Ovary (tissue), 9 donors: Measurements from ENCODE around the gene ATXN1. TPM values are rescaled to one million over a fixed set of nuclear protein-coding genes. Genes with fewer than 3 reads are reported as not detected.

Experiments used
- DNase-seq, 5 donors: peaks; one replicate each; pipeline ENCODE4 v3.0.0-alpha.2; 2019 to 2020
- H3K27ac ChIP-seq, 2 donors: fragments of 200-600 bp; one replicate each; pipeline versions ENCODE4 v1.5.1 to v1.8.0; 2019 to 2022
- H3K27me3 ChIP-seq: fragments of 200-600 bp; one replicate; pipeline ENCODE4 v1.8.0; 2022
- H3K36me3 ChIP-seq: fragments of 200-600 bp; sonication (generic); one replicate; pipeline ENCODE4 v1.5.1; 2019
- H3K4me1 ChIP-seq: one replicate; pipeline ENCODE4 v1.8.1; 2013; ENCODE audit warnings: mild to moderate bottlenecking, moderate library complexity; ENCODE audit not compliant: insufficient read depth
- H3K4me3 ChIP-seq: fragments of 200-600 bp; sonication (generic); one replicate; pipeline ENCODE4 v1.5.1; 2017
- H3K9me3 ChIP-seq, 2 donors: fragments of 200-600 bp in 1 of 2; sonication (generic) in 1 of 2; one replicate each; pipeline versions ENCODE4 v1.5.1 to v1.8.1; 2013 to 2019; ENCODE audit warnings: mild to moderate bottlenecking in 1 of 2, moderate library complexity in 1 of 2
- EP300 ChIP-seq: sonication (generic); formaldehyde crosslinking; IDR thresholded peaks from one replicate; pipeline ENCODE4 v1.6.1; 2017; ENCODE audit warnings: antibody characterized with exemption
- POLR2A ChIP-seq: fragments of 450-650 bp; IDR thresholded peaks from one replicate; pipeline ENCODE4 v1.6.1; 2017; ENCODE audit warnings: antibody characterized with exemption, mild to moderate bottlenecking, moderate library complexity
- WGBS, 3 donors: extraction: QIAGEN DNeasy Blood & Tissue Kit in 1 of 3; methylation state at CpG; one replicate each; pipeline versions ENCODE4 v1.1.5 to v1.1.7; 2013 to 2017; 5-methylcytosine and 5-hydroxymethylcytosine counted together
- intact Hi-C, 4 donors: fragments of 100-400 bp; cut with DNase I; formaldehyde crosslinking; loops; one replicate each; pipeline versions ENCODE4 v1.11.0 to v1.15.1; 2022 to 2023
- polyA plus RNA-seq, 2 donors: library from polyadenylated mRNA; stranded (reverse); fragments of 200-250 nt in 1 of 2; fragments of 350-450 nt in 1 of 2; fragmentation: Illumina TruSeq in 1 of 2; extraction: RNeasy Lipid Tissue Mini Kit (QIAGEN cat#74804) in 1 of 2; gene quantifications; one replicate each; pipeline ENCODE4 v1.2.3, GENCODE V29; 2013 to 2014
- total RNA-seq, 7 donors: library from RNA; depleted of rRNA in 2 of 7; stranded (reverse); fragments of >200 nt in 2 of 7; fragmentation: NEBNext Ultra II Directional in 3 of 7; extraction: Animal tissue kit (Norgen Biotek cat#: 25700) in 3 of 7; gene quantifications; one replicate each; pipeline versions ENCODE4 v1.1.0 to v1.2.4, GENCODE V29; 2016 to 2023
- TF ChIP-seq, protein P1 (sequence below), 3 donors: fragments of 450-650 bp in 2 of 3; fragments of 200-600 bp in 1 of 3; IDR thresholded peaks; one replicate each; pipeline versions ENCODE4 v1.5.1 to v1.8.0; 2016 to 2022; ENCODE audit warnings: antibody characterized with exemption in 3 of 3, mild to moderate bottlenecking in 1 of 3
- donor health status: DM: no; HTN: no; CAD: no; lungs with moderate emphysema.
- donor health status: DM: no; HTN: no; CAD: no.
- donor health status: Bipolar disorder and iron deficiency.
- donor health status: DM: yes; HTN: yes; CAD: no.
- donor health status: DM: no; HTN: no; CAD: no.
- donor health status: DM: yes; HTN: yes; CAD: no.

The ATXN1 gene
- total and polyA plus RNA-seq, 9 donors, result 7.3 to 38.2 (median 30.4) TPM

DNA sequence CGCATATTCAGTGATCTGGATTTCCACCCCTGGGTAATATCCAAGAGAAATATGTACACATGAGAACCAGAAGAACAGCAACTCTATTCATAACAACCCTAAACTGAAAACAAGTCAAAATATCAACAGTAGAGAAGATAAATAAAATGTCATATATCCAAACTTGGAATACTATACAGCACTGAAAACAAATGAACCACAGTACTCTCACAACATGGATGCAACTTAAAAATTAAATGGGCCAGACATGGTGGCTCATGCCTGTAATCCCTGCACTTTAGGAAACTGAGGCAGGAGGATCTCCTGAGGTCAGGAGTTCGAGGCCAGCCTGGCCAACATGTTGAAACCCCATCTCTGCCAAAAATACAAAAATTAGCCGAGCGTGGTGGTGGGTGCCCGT, 16.5 kb upstream of the ATXN1 start:
- intact Hi-C loops, result no loop called here
- WGBS, 3 donors, result 87 to 91% (median 88%) methylated on average over 5 of the region's 5 CpGs
- no peak for DNase-seq
- Histone ChIP-seq H3K27me3 (no peaks in the 10 kb centered on the region), H3K9me3 (no peaks in the 10 kb centered on the region), H3K36me3 (no peaks in the 10 kb centered on the region), H3K27ac (no peak overlapping the region), H3K4me1 (no peaks in the 10 kb centered on the region), H3K4me3 (no peak overlapping the region)
- TF ChIP-seq EP300 (no peak), POLR2A (no peak)
- TF ChIP-seq, protein P1, sequence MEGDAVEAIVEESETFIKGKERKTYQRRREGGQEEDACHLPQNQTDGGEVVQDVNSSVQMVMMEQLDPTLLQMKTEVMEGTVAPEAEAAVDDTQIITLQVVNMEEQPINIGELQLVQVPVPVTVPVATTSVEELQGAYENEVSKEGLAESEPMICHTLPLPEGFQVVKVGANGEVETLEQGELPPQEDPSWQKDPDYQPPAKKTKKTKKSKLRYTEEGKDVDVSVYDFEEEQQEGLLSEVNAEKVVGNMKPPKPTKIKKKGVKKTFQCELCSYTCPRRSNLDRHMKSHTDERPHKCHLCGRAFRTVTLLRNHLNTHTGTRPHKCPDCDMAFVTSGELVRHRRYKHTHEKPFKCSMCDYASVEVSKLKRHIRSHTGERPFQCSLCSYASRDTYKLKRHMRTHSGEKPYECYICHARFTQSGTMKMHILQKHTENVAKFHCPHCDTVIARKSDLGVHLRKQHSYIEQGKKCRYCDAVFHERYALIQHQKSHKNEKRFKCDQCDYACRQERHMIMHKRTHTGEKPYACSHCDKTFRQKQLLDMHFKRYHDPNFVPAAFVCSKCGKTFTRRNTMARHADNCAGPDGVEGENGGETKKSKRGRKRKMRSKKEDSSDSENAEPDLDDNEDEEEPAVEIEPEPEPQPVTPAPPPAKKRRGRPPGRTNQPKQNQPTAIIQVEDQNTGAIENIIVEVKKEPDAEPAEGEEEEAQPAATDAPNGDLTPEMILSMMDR (IDR thresholded peaks at IDR 0.05), result no peak

DNA sequence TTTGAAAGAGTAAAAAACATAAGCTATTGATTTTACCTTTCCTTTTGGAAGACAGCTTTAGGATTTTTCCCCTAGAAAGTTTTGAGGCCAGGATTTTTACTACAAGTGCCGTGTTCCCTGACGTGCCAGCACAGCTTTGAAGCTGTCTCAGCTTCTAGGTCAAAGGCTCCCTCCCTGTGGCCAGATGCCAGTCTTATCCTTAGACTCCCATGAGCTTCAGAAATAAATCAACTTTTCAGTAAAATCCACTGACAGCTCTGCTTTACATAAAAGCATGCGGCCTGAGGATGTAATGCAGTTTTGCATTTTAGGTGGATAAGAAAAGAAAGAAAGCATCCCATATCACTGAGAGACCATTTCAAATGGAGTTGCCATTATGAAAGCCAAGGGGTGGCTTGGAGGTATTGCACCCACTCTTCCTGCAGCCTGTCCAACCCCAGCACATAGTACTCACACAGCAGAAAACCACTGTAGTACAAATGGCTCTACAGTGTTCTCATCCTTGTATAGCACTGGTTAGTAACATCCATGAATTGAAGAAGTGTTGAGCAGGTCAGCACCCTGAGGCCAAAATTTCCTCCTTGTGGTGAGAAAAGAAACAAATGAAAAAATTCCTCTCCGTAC, 15.2 kb upstream of the ATXN1 start:
- 53 to 66% (median 61%) methylated on average over 4 of the region's 4 CpGs for WGBS, 3 donors

DNA sequence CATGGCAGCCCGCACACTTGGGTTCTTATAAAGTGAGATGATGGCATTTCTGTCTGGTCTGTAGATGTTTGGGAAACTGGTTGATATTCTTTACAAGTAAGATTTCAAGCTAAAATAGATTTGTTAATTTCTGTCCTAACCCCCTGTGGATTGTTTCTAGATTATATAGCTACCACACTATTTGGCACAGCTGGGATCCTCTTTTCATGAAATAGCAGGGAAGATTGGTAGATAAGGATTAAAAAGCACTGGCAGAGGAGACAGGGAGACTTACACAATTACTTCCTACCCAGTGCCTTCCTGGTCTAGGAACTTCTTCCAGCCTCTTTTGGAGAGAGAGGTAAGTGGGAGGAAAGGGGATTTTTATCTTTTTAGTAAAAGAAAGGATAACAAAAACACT, 13.2 kb upstream of the ATXN1 start:
- Histone ChIP-seq H3K27me3 (no peaks in the 10 kb centered on the region), H3K4me3 (no peak overlapping the region), H3K9me3 (no peaks in the 10 kb centered on the region), H3K27ac (no peak overlapping the region), H3K36me3 (no peaks in the 10 kb centered on the region), H3K4me1 (peaks cover 2% of the 10 kb centered on the region)
- intact Hi-C loops, result no loop called here
- WGBS, 3 donors, result 92 to 100% (median 96%) methylated on average over 1 of the region's 1 CpG
- DNase-seq, result no peak
- TF ChIP-seq, protein P1 (IDR thresholded peaks at IDR 0.05), result no peak
- TF ChIP-seq POLR2A (no peak), EP300 (no peak)

More for the DNA sequence above, 15.2 kb upstream of the ATXN1 start:
- Histone ChIP-seq H3K27ac (no peak overlapping the region), H3K27me3 (no peaks in the 10 kb centered on the region), H3K36me3 (no peaks in the 10 kb centered on the region), H3K4me3 (no peak overlapping the region), H3K4me1 (no peaks in the 10 kb centered on the region), H3K9me3 (no peaks in the 10 kb centered on the region)
- intact Hi-C loops, result no loop called here
- no peak for DNase-seq
- TF ChIP-seq EP300 (no peak), POLR2A (no peak)
- TF ChIP-seq, protein P1 (IDR thresholded peaks at IDR 0.05), result no peak

DNA sequence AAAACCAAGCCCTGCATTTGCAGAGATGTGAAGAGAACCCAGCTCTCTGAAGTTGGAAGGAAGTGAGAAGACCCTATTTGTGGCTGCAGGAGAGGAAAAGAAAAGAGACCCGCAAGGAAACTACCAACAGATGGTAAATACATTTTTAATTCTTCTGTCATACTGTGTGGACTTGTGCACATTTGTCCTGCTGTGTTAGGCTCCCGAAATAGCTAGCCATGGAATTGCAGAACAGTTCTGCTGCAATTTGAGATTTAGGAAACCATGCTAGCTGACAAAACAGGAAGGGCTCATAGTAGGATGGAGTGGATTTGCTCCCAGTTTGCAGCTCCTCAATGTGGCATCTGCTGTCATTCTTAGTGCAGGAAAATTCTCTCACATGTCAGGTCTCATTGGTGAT, 12.1 kb upstream of the ATXN1 start:
- Histone ChIP-seq H3K27ac (no peak overlapping the region), H3K4me3 (no peak overlapping the region), H3K27me3 (no peaks in the 10 kb centered on the region), H3K9me3 (no peaks in the 10 kb centered on the region), H3K36me3 (no peaks in the 10 kb centered on the region), H3K4me1 (peaks cover 2% of the 10 kb centered on the region)
- intact Hi-C loops, result loop anchor here in 1 of 4 donors (2.0 kb wide), 1 partner anchor 41 kb away; no protein-coding TSS in a partner anchor
- TF ChIP-seq POLR2A, result no peak
- 89 to 95% (median 92%) methylated on average over 2 of the region's 2 CpGs for WGBS, 3 donors
- DNase-seq, result no peak

DNA sequence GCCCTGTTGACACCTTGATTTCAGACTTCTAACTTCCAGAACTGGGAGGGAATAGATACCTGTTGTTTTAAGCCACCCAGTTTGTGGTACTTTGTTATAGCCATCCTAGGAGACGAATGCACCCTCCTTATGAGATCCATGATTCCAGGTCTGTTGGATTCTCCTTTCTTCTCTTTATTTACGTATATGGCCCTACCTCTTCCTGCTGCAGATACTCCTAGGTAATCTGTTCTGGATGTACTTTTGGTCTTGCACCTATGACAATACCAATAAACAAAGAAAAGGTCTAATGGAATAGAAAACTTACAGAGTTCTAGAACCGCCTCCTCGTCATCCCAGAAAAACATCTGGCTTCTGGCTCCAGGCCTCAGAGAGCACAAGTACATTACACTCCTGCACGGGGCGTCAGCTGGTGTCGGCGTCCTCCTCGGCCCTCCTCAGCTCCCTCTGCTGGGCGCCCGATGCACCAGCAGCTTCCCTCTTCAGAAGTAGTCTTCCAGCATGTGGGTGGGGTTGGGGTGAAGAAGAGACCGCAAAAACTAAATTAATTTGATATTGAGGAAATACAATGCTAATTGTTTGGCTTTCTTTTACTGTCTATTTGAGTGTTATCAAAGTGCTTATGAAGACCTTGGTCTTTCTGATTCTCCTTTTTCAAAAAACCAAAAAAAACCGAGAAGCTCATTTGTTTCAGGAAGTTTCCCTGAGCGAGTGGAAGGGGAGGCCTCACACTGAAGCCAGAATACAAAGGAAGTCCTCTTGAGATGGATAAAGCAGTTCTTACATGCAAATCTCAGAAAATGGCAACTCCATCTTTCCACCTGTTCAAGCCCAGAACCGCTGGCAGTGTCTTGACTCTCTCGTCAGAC, 9.7 kb upstream of the ATXN1 start:
- H3K27me3 ChIP-seq, result no peaks in the 10 kb centered on the region
- TF ChIP-seq EP300, result no peak
- TF ChIP-seq, protein P1 (IDR thresholded peaks at IDR 0.05), result peak; percentile 45 to 75 (median 65)
- peak; percentile 61 to 83 (median 73) for DNase-seq
- H3K4me1 ChIP-seq, result peaks cover 2% of the 10 kb centered on the region
- H3K4me3 ChIP-seq, result no peak overlapping the region
- no peaks in the 10 kb centered on the region for H3K9me3 ChIP-seq
- WGBS, 3 donors, result 49 to 58% (median 50%) methylated on average over 16 of the region's 16 CpGs
- no peak overlapping the region for H3K27ac ChIP-seq
- H3K36me3 ChIP-seq, result no peaks in the 10 kb centered on the region
- intact Hi-C loops, result no loop called here
